ENCODE measurements around the gene UNC5B.

Gene UNC5B

GRCh38 chr10:71212318-71213126, at the start of gene UNC5B:
Gene UNC5B, plus strand, starts transcription at chr10:71212570. Its CDS starts 416 bp downstream, at chr10:71212986.
- peak; percentile 71 for DNase-seq (ENCODE audit: low spot score)

GRCh38 chr10:71173466-71173865, 38.9 kb upstream of the UNC5B start:
- DNase-seq (ENCODE audit: low spot score): no peak

- DNase-seq (ENCODE audit: low spot score): no peak
Observed at GRCh38 chr10:71176661-71177060, 35.7 kb upstream of the UNC5B start.

GRCh38 chr10:71177651-71178199, 34.6 kb upstream of the UNC5B start:
- no peak for DNase-seq (ENCODE audit: low spot score)

- DNase-seq (ENCODE audit: low spot score): no peak
Observed at GRCh38 chr10:71178880-71179279, 33.5 kb upstream of the UNC5B start.

GRCh38 chr10:71179382-71179781, 33.0 kb upstream of the UNC5B start:
- DNase-seq (ENCODE audit: low spot score): no peak

- no peak for DNase-seq (ENCODE audit: low spot score)
Observed at GRCh38 chr10:71184421-71184820, 27.9 kb upstream of the UNC5B start.

- no peak for DNase-seq (ENCODE audit: low spot score)
Observed at GRCh38 chr10:71185209-71185608, 27.2 kb upstream of the UNC5B start.

- no peak for DNase-seq (ENCODE audit: low spot score)
Observed at GRCh38 chr10:71187197-71187596, 25.2 kb upstream of the UNC5B start.

GRCh38 chr10:71187600-71187999, 24.8 kb upstream of the UNC5B start:
- no peak for DNase-seq (ENCODE audit: low spot score)

GRCh38 chr10:71188201-71188600, 24.2 kb upstream of the UNC5B start:
- DNase-seq (ENCODE audit: low spot score): no peak

GRCh38 chr10:71191019-71191418, 21.4 kb upstream of the UNC5B start:
- DNase-seq (ENCODE audit: low spot score): no peak

- DNase-seq (ENCODE audit: low spot score): no peak
Observed at GRCh38 chr10:71191551-71192076, 20.8 kb upstream of the UNC5B start.

- DNase-seq (ENCODE audit: low spot score): no peak
Observed at GRCh38 chr10:71193516-71193915, 18.9 kb upstream of the UNC5B start.

- no peak for DNase-seq (ENCODE audit: low spot score)
Observed at GRCh38 chr10:71197955-71198354, 14.4 kb upstream of the UNC5B start.

- no peak for DNase-seq (ENCODE audit: low spot score)
Observed at GRCh38 chr10:71201849-71202248, 10.5 kb upstream of the UNC5B start.

GRCh38 chr10:71202314-71202713, 10.1 kb upstream of the UNC5B start:
- no peak for DNase-seq (ENCODE audit: low spot score)

- no peak for DNase-seq (ENCODE audit: low spot score)
Observed at GRCh38 chr10:71203124-71203523, 9.2 kb upstream of the UNC5B start.

- DNase-seq (ENCODE audit: low spot score): no peak
Observed at GRCh38 chr10:71203716-71204115, 8.7 kb upstream of the UNC5B start.

GRCh38 chr10:71204746-71205145, 7.6 kb upstream of the UNC5B start:
- no peak for DNase-seq (ENCODE audit: low spot score)

- no peak for DNase-seq (ENCODE audit: low spot score)
Observed at GRCh38 chr10:71205468-71205867, 6.9 kb upstream of the UNC5B start.

GRCh38 chr10:71206911-71207310, 5.5 kb upstream of the UNC5B start:
- DNase-seq (ENCODE audit: low spot score): no peak

GRCh38 chr10:71207578-71207977, 4.8 kb upstream of the UNC5B start:
- no peak for DNase-seq (ENCODE audit: low spot score)

GRCh38 chr10:71209352-71209715, 3.0 kb upstream of the UNC5B start:
- no peak for DNase-seq (ENCODE audit: low spot score)
